Omental fat pad (tissue), 4 donors: ENCODE data around the gene CNOT1. TPM values are rescaled to one million over a fixed set of nuclear protein-coding genes. Genes with fewer than 3 reads are reported as not detected.
A peak's percentile ranks its signal among the peaks of the same experiment; 100 is the strongest.
"Not testable (repeated sequence)": the region's sequence is repeated elsewhere in the genome, so short reads cannot be mapped to it uniquely, and the experiment has no call there.

ENCODE experiments used
- ATAC-seq: fragments of 150-250 bp; one replicate; pipeline ENCODE4 v1.9.1; 2016; ENCODE audit warnings: mild to moderate bottlenecking, moderate library complexity; ENCODE audit not compliant: low FRiP score
- DNase-seq: peaks from one replicate; pipeline ENCODE4 v3.0.0-alpha.2; 2019; ENCODE audit warnings: low spot score
- CTCF ChIP-seq, 3 donors: fragments of 450-650 bp; IDR thresholded peaks; one replicate each; pipeline ENCODE4 v1.5.1; 2016 to 2017; ENCODE audit warnings: antibody characterized with exemption in 3 of 3, mild to moderate bottlenecking in 3 of 3, moderate library complexity in 2 of 3
- total RNA-seq, 4 donors: library from RNA; depleted of rRNA; stranded (reverse); fragments of >200 nt; gene quantifications; one replicate each; pipeline ENCODE4 v1.1.0, GENCODE V29; 2016

CNOT1 gene
- total RNA-seq, 4 donors from 2014 or later = 85.4 to 132 (median 103) TPM

DNA sequence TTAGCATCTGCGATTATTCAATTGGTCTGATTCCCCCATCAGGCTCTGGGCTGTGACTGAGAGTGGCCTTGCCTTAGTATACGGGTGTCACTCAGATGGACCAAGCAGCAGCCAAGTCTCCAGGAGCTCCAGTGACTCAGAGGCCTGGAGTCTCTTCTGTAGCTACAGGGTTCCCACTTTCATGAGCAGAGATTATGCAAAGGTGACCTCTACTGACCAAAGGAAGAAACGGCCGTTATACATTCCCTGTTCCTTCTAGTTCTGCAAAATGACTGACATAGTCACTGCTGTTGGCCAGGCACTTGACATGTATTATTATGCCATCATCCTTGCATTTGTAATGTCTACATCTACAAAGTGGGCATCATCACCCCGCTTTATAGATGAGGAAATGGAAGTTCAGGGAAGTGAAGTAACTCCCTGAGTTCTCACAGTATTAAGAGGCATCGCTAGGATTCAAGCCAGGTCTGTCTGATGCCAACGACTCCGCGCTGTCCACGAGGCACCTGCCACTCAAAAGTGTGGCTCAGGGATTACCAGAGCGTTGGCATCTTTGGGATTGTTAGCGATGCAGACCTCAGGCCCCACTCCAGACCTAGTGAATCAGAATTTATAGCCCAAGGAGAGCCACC lies 31.7 kb upstream of the CNOT1 start:
- ATAC-seq = peak; percentile 92
- TF ChIP-seq CTCF (IDR thresholded peaks at IDR 0.05) = no peak
- no peak for DNase-seq

DNA sequence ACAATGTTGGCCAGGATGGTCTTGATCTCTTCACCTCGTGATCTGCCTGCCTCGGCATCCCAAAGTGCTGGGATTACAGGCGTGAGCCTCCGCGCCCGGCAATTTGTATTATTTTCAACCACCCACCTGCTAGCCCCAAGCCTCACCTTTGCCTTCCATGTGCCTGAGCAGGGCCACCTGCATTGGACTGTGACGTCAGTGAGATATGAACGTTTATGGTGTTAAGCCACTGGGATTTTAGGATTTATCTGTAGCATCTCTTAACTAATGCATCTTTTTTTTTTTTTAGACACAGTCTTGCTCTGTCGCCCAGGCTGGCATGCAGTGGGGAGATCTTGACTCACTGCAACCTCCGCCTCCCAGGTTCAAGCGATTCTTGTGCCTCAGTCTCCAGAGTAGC lies 30.3 kb upstream of the CNOT1 start:
- ATAC-seq, DNase-seq: not testable (repeated sequence)

DNA sequence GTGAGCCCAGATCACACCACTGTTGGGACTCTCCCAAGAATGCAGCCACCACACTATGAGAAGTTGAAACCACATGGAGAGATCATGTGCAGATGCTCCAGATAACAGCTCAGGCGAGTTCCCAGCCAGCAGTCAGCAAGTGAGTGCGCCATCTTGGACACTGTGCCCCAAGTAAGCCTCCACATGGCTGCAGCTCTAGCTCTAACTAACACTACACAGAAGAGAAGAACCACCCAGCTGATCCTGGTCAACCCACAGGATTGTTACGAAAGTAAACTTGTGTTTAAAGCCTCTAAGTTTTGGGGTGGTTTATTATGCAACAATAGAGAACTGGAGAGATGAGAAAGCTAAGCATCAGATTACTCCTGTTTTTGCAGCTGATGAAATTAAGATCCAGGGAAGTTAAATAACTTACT lies 29.2 kb upstream of the CNOT1 start:
- TF ChIP-seq CTCF (IDR thresholded peaks at IDR 0.05) = no peak
- DNase-seq = no peak
- no peak for ATAC-seq

GRCh38 chr16:58656899-58657298 lies 27.3 kb upstream of the CNOT1 start:
- TF ChIP-seq CTCF (IDR thresholded peaks at IDR 0.05) = no peak
- ATAC-seq (no peak), DNase-seq (no peak)

- no peak for TF ChIP-seq CTCF (IDR thresholded peaks at IDR 0.05)
- DNase-seq (no peak), ATAC-seq (no peak)
Observed at GRCh38 chr16:58655215-58655596, 25.6 kb upstream of the CNOT1 start.

GRCh38 chr16:58654560-58655214 lies 25.1 kb upstream of the CNOT1 start:
- no peak for ATAC-seq
- DNase-seq = no peak
- TF ChIP-seq CTCF (IDR thresholded peaks at IDR 0.05) = no peak

DNA sequence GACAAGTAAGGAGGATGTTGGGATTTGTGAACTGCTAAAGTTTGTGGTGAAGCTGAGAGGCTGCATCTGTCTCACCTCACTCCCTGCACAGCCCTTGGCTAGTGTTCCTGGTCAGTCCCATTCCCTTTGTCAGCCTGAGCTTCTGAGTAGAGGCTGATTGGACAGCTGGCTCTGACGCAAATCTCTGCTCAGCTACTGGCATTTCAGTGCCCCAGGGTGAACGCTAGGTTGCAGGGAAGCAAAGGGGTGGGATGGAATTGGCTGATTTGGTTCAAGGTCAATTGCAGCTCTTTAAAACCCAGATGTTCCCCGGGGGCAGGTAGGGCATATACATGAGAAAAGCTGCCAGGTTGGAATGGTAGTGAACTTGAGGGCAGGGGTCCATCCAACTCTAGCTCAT lies 23.1 kb upstream of the CNOT1 start:
- no peak for DNase-seq
- no peak for TF ChIP-seq CTCF (IDR thresholded peaks at IDR 0.05)
- ATAC-seq = no peak
